Mesenchymal stem cell (in vitro differentiated cells and primary cell): Measurements from ENCODE around the gene DKK2.

Experiments used
- DNase-seq: peaks from one replicate; pipeline ENCODE4 v3.0.0-alpha.2; 2013
- H2AFZ ChIP-seq: one replicate; pipeline ENCODE4 v1.6.1; 2013; ENCODE audit warnings: low read depth, mild to moderate bottlenecking, control low read depth, inconsistent platforms, low read length, moderate library complexity
- H2AK5ac ChIP-seq: 2 replicates; pipeline ENCODE4 v1.6.1; 2013; ENCODE audit warnings: low read length, moderate library complexity, mild to moderate bottlenecking, inconsistent platforms; ENCODE audit not compliant: severe bottlenecking
- H2BK120ac ChIP-seq: one replicate; pipeline ENCODE4 v1.6.1; 2013; ENCODE audit warnings: low read depth, mild to moderate bottlenecking, inconsistent platforms, low read length, moderate library complexity
- H2BK12ac ChIP-seq, 2 experiments: one replicate each; pipeline ENCODE4 v1.6.1; 2013; ENCODE audit warnings: inconsistent platforms in 2 of 2, low read length in 2 of 2, mild to moderate bottlenecking in 2 of 2, moderate library complexity in 2 of 2, control low read depth in 1 of 2
- H2BK15ac ChIP-seq: one replicate; pipeline ENCODE4 v1.6.1; 2013; ENCODE audit warnings: mild to moderate bottlenecking, low read depth, inconsistent platforms; ENCODE audit not compliant: poor library complexity, severe bottlenecking
- H2BK5ac ChIP-seq: 2 replicates; pipeline ENCODE4 v1.6.1; 2013; ENCODE audit warnings: low read depth, mild to moderate bottlenecking, low read length, control low read depth, inconsistent platforms; ENCODE audit not compliant: poor library complexity, severe bottlenecking
- H3K14ac ChIP-seq, 2 experiments: one replicate each; pipeline ENCODE4 v1.6.1; 2013; ENCODE audit warnings: inconsistent platforms in 2 of 2, low read length in 2 of 2, control low read depth in 1 of 2, mild to moderate bottlenecking in 1 of 2, moderate library complexity in 1 of 2
- H3K18ac ChIP-seq, 2 experiments: one replicate each; pipeline ENCODE4 v1.6.1; 2013; ENCODE audit warnings: inconsistent platforms in 2 of 2, low read length in 2 of 2, control low read depth in 1 of 2, low read depth in 1 of 2, mild to moderate bottlenecking in 1 of 2
- H3K23ac ChIP-seq, 2 experiments: one replicate each; pipeline ENCODE4 v1.6.1; 2013; ENCODE audit warnings: inconsistent platforms in 2 of 2, low read length in 2 of 2, mild to moderate bottlenecking in 2 of 2, moderate library complexity in 2 of 2, control low read depth in 1 of 2
- H3K27ac ChIP-seq: 2 replicates; pipeline ENCODE4 v1.5.1; 2013; ENCODE audit warnings: mild to moderate bottlenecking, moderate library complexity, low read length, control low read depth, inconsistent platforms; ENCODE audit not compliant: poor library complexity, severe bottlenecking
- H3K27me3 ChIP-seq, 2 experiments: 2 replicates each; pipeline versions ENCODE4 v1.6.1 to v1.7.0; 2013; ENCODE audit warnings: low read length in 2 of 2, mild to moderate bottlenecking in 2 of 2, moderate library complexity in 2 of 2, control low read depth in 1 of 2, inconsistent platforms in 1 of 2; ENCODE audit not compliant: control insufficient read depth in 1 of 2, insufficient read depth in 1 of 2
- H3K36me3 ChIP-seq, 2 experiments: 2 replicates each; pipeline versions ENCODE4 v1.6.1 to v1.7.0; 2013; ENCODE audit warnings: low read length in 2 of 2, control low read depth in 1 of 2, inconsistent platforms in 1 of 2, low read depth in 1 of 2, mild to moderate bottlenecking in 1 of 2; ENCODE audit not compliant: insufficient read depth in 2 of 2, control insufficient read depth in 1 of 2
- H3K4ac ChIP-seq, 2 experiments: one replicate each; pipeline ENCODE4 v1.6.1; 2013; ENCODE audit warnings: inconsistent platforms in 2 of 2, low read length in 2 of 2, mild to moderate bottlenecking in 2 of 2, moderate library complexity in 2 of 2, control low read depth in 1 of 2, low read depth in 1 of 2
- H3K4me1 ChIP-seq: 2 replicates; pipeline ENCODE4 v1.6.1; 2013; ENCODE audit warnings: low read depth, low read length, control low read depth; ENCODE audit not compliant: control insufficient read depth, insufficient read depth
- H3K4me2 ChIP-seq: 2 replicates; pipeline ENCODE4 v1.6.1; 2013; ENCODE audit warnings: low read length, mild to moderate bottlenecking, inconsistent platforms; ENCODE audit not compliant: poor library complexity, severe bottlenecking
- H3K4me3 ChIP-seq, 2 experiments: 2 replicates each; pipeline versions ENCODE4 v1.5.1 to v1.7.0; 2013; ENCODE audit warnings: low read length in 2 of 2, mild to moderate bottlenecking in 2 of 2, control low read depth in 1 of 2, low read depth in 1 of 2; ENCODE audit not compliant: insufficient read depth in 1 of 2
- H3K79me1 ChIP-seq: replicated peaks from 2 replicates; pipeline ENCODE4 v1.6.1; 2013; ENCODE audit warnings: mild to moderate bottlenecking, control low read depth, low read length, inconsistent platforms; ENCODE audit not compliant: poor library complexity, severe bottlenecking
- H3K9ac ChIP-seq: 2 replicates; pipeline ENCODE4 v1.7.0; 2013; ENCODE audit warnings: mild to moderate bottlenecking, low read length, moderate library complexity
- H3K9me3 ChIP-seq: 2 replicates; pipeline ENCODE4 v1.7.0; 2013; ENCODE audit warnings: mild to moderate bottlenecking, low read length; ENCODE audit not compliant: control insufficient read depth
- H4K8ac ChIP-seq: one replicate; pipeline ENCODE4 v1.6.1; 2013; ENCODE audit warnings: inconsistent platforms, mild to moderate bottlenecking, low read length, moderate library complexity
- H4K91ac ChIP-seq: one replicate; pipeline ENCODE4 v1.6.1; 2013; ENCODE audit warnings: mild to moderate bottlenecking, low read length, inconsistent platforms
- WGBS: methylation state at CpG from one replicate; pipeline ENCODE4 v1.1.7; 2013; ENCODE audit warnings: mixed read lengths; 5-methylcytosine and 5-hydroxymethylcytosine counted together

DKK2 gene

DNA sequence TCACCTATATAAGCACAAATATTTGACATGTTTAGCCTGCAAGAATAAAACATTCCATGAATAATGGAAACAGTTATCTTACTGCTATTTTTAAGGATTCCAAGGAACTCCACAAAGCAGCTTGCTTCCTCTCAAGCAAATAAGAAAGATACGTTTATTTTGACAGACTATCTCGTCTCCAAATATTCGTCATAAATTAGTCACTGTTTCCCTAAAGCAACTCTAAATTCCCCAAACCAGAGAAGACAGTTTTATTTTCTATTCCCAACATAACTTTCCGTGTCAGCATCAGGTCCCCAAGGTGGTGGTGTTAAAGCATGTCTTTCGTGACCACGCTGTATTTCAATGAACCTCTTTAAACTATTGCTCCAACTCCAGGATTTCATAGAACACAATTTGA lies 24.3 kb upstream of the DKK2 start:
- H3K9me3 ChIP-seq = no peaks in the 10 kb centered on the region

DNA sequence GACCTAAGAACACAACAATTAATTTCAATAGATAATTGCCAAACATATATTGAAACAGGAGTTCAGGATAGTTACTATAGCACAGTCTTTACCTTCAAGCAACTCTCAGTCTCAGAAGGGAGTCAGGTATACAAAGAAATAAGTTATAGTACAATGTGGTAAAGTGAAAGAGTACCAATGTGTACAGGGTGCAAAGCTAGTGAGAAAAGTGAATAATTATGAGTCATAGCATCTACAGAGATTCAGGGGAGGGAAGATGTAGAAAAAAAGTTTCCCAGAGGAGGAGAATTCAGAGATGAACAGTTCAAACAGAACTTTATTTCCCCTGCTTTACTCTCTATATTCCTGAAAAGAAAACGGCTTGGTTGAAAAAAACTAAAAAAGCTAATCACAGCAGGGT lies 22.7 kb upstream of the DKK2 start:
- no peak overlapping the region for H3K9ac ChIP-seq
- H3K9me3 ChIP-seq = no peaks in the 10 kb centered on the region
- no peak overlapping the region for H2AFZ ChIP-seq
- H3K14ac ChIP-seq = no peak overlapping the region
- no peak overlapping the region for H3K4me2 ChIP-seq
- H2AK5ac ChIP-seq = no peak overlapping the region
- no peak overlapping the region for H4K91ac ChIP-seq
- no CpG with 5 or more reads among the region's 1 CpG for WGBS
- H3K27ac ChIP-seq = no peak overlapping the region
- H3K23ac ChIP-seq = no peak overlapping the region
- no peak overlapping the region for H4K8ac ChIP-seq
- no peak overlapping the region for H3K4ac ChIP-seq
- H3K27me3 ChIP-seq = no peaks in the 10 kb centered on the region
- no peaks in the 10 kb centered on the region for H3K36me3 ChIP-seq
- H3K4me1 ChIP-seq = no peaks in the 10 kb centered on the region
- no peaks in the 10 kb centered on the region for H3K79me1 ChIP-seq
- no peak overlapping the region for H3K4me3 ChIP-seq
- H2BK120ac ChIP-seq = no peak overlapping the region
- no peak overlapping the region for H3K18ac ChIP-seq
- DNase-seq = no peak
- no peak overlapping the region for H2BK15ac ChIP-seq
- no peak overlapping the region for H2BK12ac ChIP-seq
- no peak overlapping the region for H2BK5ac ChIP-seq

More for the DNA sequence above, 24.3 kb upstream of the DKK2 start:
- WGBS = 77% methylated on average over 4 of the region's 6 CpGs
- no peak for DNase-seq
- Histone ChIP-seq H3K23ac (no peak overlapping the region), H3K4ac (no peak overlapping the region), H2BK12ac (no peak overlapping the region), H4K8ac (no peak overlapping the region), H2AK5ac (no peak overlapping the region), H3K14ac (no peak overlapping the region), H3K36me3 (no peaks in the 10 kb centered on the region), H3K27me3 (no peaks in the 10 kb centered on the region), H3K4me1 (no peaks in the 10 kb centered on the region), H3K9ac (no peak overlapping the region), H3K4me2 (no peak overlapping the region), H3K18ac (no peak overlapping the region), H3K79me1 (no peaks in the 10 kb centered on the region), H2BK120ac (no peak overlapping the region), H3K4me3 (no peak overlapping the region), H4K91ac (no peak overlapping the region), H2BK5ac (no peak overlapping the region), H3K27ac (no peak overlapping the region), H2AFZ (no peak overlapping the region), H2BK15ac (no peak overlapping the region)

DNA sequence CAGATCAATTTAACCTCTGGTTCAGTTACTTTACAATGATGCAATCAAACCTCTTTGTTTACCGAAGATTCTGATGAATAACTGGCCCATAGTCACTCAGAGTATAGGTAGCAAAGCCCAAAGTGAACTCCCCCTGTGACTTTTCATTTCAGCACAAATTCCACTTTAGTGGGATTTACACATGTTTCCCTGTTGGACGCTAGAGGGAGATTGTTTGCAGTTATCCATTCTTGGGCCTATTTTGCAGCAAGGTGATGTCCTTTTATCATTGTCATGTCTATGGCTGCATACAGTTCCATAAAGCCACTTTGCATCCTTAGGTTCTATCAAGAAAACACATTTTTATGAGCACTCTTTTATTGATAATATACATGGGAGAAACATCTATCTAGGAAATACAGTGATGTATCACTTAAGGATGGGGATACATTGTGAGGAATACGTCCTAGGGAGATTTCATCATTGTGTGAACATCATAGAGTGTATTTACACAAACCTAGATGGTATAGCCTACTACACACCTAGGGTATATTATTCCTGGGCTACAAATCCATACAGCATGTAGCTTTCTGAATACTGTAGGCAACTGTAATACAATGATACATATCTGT lies 14.5 kb upstream of the DKK2 start:
- Histone ChIP-seq H3K14ac (no peak overlapping the region), H3K4me1 (no peaks in the 10 kb centered on the region), H2BK15ac (no peak overlapping the region), H3K27ac (no peak overlapping the region), H3K23ac (no peak overlapping the region), H3K36me3 (no peaks in the 10 kb centered on the region), H2BK12ac (no peak overlapping the region), H2BK120ac (no peak overlapping the region), H3K9ac (no peak overlapping the region), H3K4ac (no peak overlapping the region), H3K4me2 (no peak overlapping the region), H4K91ac (no peak overlapping the region), H3K79me1 (no peaks in the 10 kb centered on the region), H3K9me3 (peaks cover 12% of the 10 kb centered on the region), H4K8ac (no peak overlapping the region), H2AFZ (no peak overlapping the region), H3K4me3 (no peak overlapping the region), H3K18ac (no peak overlapping the region), H3K27me3 (no peaks in the 10 kb centered on the region), H2BK5ac (no peak overlapping the region), H2AK5ac (no peak overlapping the region)
- WGBS = 23% methylated on average over 2 of the region's 3 CpGs
- DNase-seq = peak; percentile 30

DNA sequence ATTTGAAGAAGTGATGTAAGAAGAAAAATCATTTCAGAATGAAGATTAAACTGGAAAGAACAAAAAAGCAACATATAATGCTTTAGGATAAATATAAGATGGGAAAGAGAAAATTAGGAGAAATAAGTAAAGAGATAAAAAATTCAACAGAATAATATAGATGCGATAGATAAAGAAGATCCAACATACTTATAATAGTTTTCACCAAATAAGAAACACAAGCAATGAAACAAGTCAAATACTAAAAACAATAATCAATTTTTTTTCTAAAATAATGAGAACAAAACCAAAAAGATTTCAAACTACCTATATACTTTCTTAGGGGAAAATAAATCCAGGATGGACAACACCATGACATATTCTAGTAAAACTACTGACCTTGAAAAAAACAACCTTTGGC lies 10.1 kb upstream of the DKK2 start:
- Histone ChIP-seq H2AFZ (no peak overlapping the region), H3K4ac (no peak overlapping the region), H3K79me1 (no peaks in the 10 kb centered on the region), H2AK5ac (no peak overlapping the region), H3K18ac (no peak overlapping the region), H3K14ac (no peak overlapping the region), H3K27me3 (no peaks in the 10 kb centered on the region), H2BK120ac (no peak overlapping the region), H3K36me3 (no peaks in the 10 kb centered on the region), H3K4me1 (no peaks in the 10 kb centered on the region), H3K4me2 (no peak overlapping the region), H3K9me3 (peaks cover 16% of the 10 kb centered on the region), H3K4me3 (no peak overlapping the region), H3K9ac (no peak overlapping the region), H4K8ac (no peak overlapping the region), H2BK15ac (no peak overlapping the region), H4K91ac (no peak overlapping the region), H3K27ac (no peak overlapping the region), H2BK12ac (no peak overlapping the region), H3K23ac (no peak overlapping the region), H2BK5ac (no peak overlapping the region)
- no CpG with 5 or more reads among the region's 1 CpG for WGBS
- no peak for DNase-seq
